ENCODE results near the gene FHOD3.
A peak's percentile ranks its signal among the peaks of the same experiment; 100 is the strongest.
"Not testable (repeated sequence)": the region's sequence is repeated elsewhere in the genome, so short reads cannot be mapped to it uniquely, and the experiment has no call there.

FHOD3 gene

DNA sequence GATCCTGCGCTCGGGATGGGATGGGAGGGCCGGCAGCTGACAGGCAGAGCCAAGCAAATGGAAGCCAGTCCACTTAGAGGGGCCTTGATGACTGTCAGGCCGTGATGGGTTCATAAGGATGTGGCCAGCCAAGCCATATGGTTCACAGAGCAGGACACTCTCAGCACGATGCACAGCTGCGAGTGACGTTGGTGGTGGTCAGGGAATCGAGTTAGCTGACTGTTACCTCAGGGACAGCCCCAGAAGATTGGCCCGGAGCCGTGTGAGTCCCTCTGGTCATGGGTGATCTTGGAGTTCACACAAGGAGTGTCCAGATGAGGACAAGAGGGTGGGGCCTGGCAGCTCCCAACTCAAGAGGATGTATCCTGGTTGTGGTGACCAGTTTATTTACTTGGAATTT, 461.1 kb downstream of the FHOD3 start:
- WGBS (ENCODE audit: extremely low coverage, insufficient coverage, low lambda C conversion rate), result no CpG with 5 or more reads among the region's 10 CpGs
- DNase-seq, result no peak

DNA sequence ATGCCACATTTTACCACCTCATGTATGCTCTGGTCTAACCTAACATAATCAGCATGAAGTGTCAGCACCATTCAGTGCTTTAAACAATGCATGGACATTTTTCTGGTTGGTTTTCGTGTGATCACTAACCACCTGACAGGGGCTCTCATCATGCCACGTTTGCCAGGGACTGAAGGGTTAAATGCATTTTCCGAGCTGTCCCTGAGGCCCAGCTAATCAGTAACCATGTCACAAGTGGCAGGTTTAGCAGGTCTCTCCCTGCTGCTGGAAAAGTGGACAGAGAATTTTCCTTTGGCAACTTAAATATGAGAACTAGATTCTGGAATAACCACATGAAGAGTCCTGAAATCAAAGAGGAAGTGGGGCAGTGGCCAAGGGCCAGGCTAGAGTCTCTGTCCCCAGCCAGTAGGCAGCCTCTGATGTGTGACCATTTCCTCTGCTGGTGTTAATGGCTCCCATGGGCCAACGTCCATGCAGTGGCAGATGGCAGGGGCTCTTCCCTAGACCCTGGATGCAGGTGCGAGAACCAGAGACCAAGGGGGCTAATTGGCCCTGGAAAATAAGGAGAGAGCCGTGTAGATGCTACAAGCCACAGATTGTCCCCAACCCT, 461.8 kb downstream of the FHOD3 start:
- Histone ChIP-seq H4K5ac (ENCODE audit: low read length) (no peak overlapping the region), H2BK120ac (ENCODE audit: low read depth, low read length) (no peak overlapping the region)
- no CpG with 5 or more reads among the region's 6 CpGs for WGBS (ENCODE audit: extremely low coverage, insufficient coverage, low lambda C conversion rate)

More for the DNA sequence above, 461.1 kb downstream of the FHOD3 start:
- Histone ChIP-seq H3K23ac (ENCODE audit: low read length) (no peak overlapping the region), H2AK5ac (ENCODE audit: low read length) (no peak overlapping the region), H3K4me1 (ENCODE audit: control insufficient read depth, low read depth, low read length) (no peaks in the 10 kb centered on the region), H4K5ac (ENCODE audit: low read length) (no peak overlapping the region), H2BK5ac (ENCODE audit: low read length) (no peak overlapping the region), H4K8ac (ENCODE audit: low read depth, low read length) (no peak overlapping the region), H3K79me1 (ENCODE audit: low read length) (no peaks in the 10 kb centered on the region), H3K27ac (ENCODE audit: low read depth, low read length) (no peak overlapping the region), H3K4me3 (ENCODE audit: low read length) (no peak overlapping the region), H2BK15ac (replicated peaks; ENCODE audit: low read depth) (no peak overlapping the region), H3K4me2 (ENCODE audit: low read length) (no peak overlapping the region), H3K4ac (ENCODE audit: low read depth, low read length) (no peak overlapping the region), H3K36me3 (ENCODE audit: control insufficient read depth, insufficient read depth, low read length) (no peaks in the 10 kb centered on the region), H3K18ac (ENCODE audit: low read length) (no peak overlapping the region), H3K79me2 (ENCODE audit: control insufficient read depth, insufficient read depth, low read length) (no peaks in the 10 kb centered on the region), H2BK120ac (ENCODE audit: low read depth, low read length) (no peak overlapping the region), H3K27me3 (ENCODE audit: insufficient read depth, low read length, poor library complexity) (no peaks in the 10 kb centered on the region), H3K56ac (ENCODE audit: low read length) (no peak overlapping the region), H3K9ac (ENCODE audit: low read length) (no peak overlapping the region)

DNA sequence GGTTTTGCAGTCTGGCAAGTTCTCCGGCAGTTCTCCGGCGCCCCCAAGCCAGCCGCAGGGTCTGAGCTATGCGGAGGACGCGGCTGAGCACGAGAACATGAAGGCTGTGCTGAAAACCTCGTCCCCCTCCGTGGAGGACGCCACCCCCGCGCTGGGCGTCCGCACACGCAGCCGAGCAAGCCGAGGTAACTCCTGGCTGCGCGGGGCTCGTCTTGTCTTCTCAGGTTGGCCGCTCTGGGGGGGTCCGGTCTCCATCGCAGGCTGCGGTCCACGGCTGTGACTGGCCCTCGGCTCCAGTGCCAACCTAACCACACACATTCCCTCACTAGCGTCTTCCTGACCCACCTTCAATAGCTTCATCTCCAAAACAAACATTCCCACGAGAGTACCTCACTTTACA, 463.1 kb downstream of the FHOD3 start:
- no peaks in the 10 kb centered on the region for H3K79me2 ChIP-seq (ENCODE audit: control insufficient read depth, insufficient read depth, low read length)
- DNase-seq, result no peak
- H3K23ac ChIP-seq (ENCODE audit: low read length), result no peak overlapping the region
- no peak overlapping the region for H4K5ac ChIP-seq (ENCODE audit: low read length)
- no peak overlapping the region for H4K8ac ChIP-seq (ENCODE audit: low read depth, low read length)
- no peaks in the 10 kb centered on the region for H3K27me3 ChIP-seq (ENCODE audit: insufficient read depth, low read length, poor library complexity)
- H3K27ac ChIP-seq (ENCODE audit: low read depth, low read length), result no peak overlapping the region
- no peak overlapping the region for H3K4ac ChIP-seq (ENCODE audit: low read depth, low read length)
- H2BK15ac ChIP-seq (replicated peaks; ENCODE audit: low read depth), result no peak overlapping the region
- no peak overlapping the region for H3K4me3 ChIP-seq (ENCODE audit: low read length)
- no peaks in the 10 kb centered on the region for H3K36me3 ChIP-seq (ENCODE audit: control insufficient read depth, insufficient read depth, low read length)
- H2AK5ac ChIP-seq (ENCODE audit: low read length), result no peak overlapping the region
- H2BK5ac ChIP-seq (ENCODE audit: low read length), result no peak overlapping the region
- no CpG with 5 or more reads among the region's 29 CpGs for WGBS (ENCODE audit: extremely low coverage, insufficient coverage, low lambda C conversion rate)
- H3K4me1 ChIP-seq (ENCODE audit: control insufficient read depth, low read depth, low read length), result no peaks in the 10 kb centered on the region
- H3K79me1 ChIP-seq (ENCODE audit: low read length), result no peaks in the 10 kb centered on the region
- no peak overlapping the region for H3K4me2 ChIP-seq (ENCODE audit: low read length)
- no peak overlapping the region for H3K18ac ChIP-seq (ENCODE audit: low read length)
- H3K56ac ChIP-seq (ENCODE audit: low read length), result no peak overlapping the region
- no peak overlapping the region for H3K9ac ChIP-seq (ENCODE audit: low read length)
- H2BK120ac ChIP-seq (ENCODE audit: low read depth, low read length), result no peak overlapping the region

More for the DNA sequence above, 461.8 kb downstream of the FHOD3 start:
- Histone ChIP-seq H3K4me1 (ENCODE audit: control insufficient read depth, low read depth, low read length) (no peaks in the 10 kb centered on the region), H3K79me2 (ENCODE audit: control insufficient read depth, insufficient read depth, low read length) (no peaks in the 10 kb centered on the region), H3K27ac (ENCODE audit: low read depth, low read length) (no peak overlapping the region), H3K27me3 (ENCODE audit: insufficient read depth, low read length, poor library complexity) (no peaks in the 10 kb centered on the region), H2BK15ac (replicated peaks; ENCODE audit: low read depth) (no peak overlapping the region), H3K4me3 (ENCODE audit: low read length) (no peak overlapping the region), H3K18ac (ENCODE audit: low read length) (no peak overlapping the region), H2AK5ac (ENCODE audit: low read length) (no peak overlapping the region), H3K4me2 (ENCODE audit: low read length) (no peak overlapping the region), H3K56ac (ENCODE audit: low read length) (no peak overlapping the region), H2BK5ac (ENCODE audit: low read length) (no peak overlapping the region), H3K23ac (ENCODE audit: low read length) (no peak overlapping the region), H3K79me1 (ENCODE audit: low read length) (no peaks in the 10 kb centered on the region), H3K4ac (ENCODE audit: low read depth, low read length) (no peak overlapping the region), H3K36me3 (ENCODE audit: control insufficient read depth, insufficient read depth, low read length) (no peaks in the 10 kb centered on the region), H3K9ac (ENCODE audit: low read length) (no peak overlapping the region), H4K8ac (ENCODE audit: low read depth, low read length) (no peak overlapping the region)
- no peak for DNase-seq

DNA sequence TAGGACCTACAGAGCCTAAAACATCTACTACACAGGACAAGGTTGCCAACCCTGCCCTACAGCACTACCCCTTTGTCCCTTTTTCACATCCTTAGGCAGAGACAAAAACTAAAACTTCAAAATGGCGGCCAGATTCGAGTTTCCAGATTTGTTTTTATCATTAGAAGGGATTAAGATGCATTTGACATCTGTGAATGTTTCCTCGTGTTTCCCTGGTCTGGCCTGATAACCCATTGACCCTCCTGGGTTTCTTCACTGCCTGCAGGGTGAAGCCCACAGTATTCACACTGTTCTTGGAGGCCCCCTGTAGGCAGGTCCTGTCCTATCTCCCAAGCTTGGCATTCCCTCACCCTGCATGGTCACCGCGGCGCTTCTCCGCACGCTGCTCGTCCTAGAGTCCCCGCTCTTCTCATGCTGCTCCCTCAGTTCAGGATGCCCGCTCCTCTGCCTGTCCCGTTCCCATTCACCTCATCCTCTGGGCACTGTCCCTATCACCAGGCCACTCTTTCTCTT, 463.7 kb downstream of the FHOD3 start:
- no peak overlapping the region for H4K5ac ChIP-seq (ENCODE audit: low read length)
- no peaks in the 10 kb centered on the region for H3K79me2 ChIP-seq (ENCODE audit: control insufficient read depth, insufficient read depth, low read length)
- H3K4me2 ChIP-seq (ENCODE audit: low read length), result no peak overlapping the region
- no peak overlapping the region for H3K27ac ChIP-seq (ENCODE audit: low read depth, low read length)
- H3K9ac ChIP-seq (ENCODE audit: low read length), result no peak overlapping the region
- H3K36me3 ChIP-seq (ENCODE audit: control insufficient read depth, insufficient read depth, low read length), result no peaks in the 10 kb centered on the region
- no CpG with 5 or more reads among the region's 12 CpGs for WGBS (ENCODE audit: extremely low coverage, insufficient coverage, low lambda C conversion rate)
- H3K27me3 ChIP-seq (ENCODE audit: insufficient read depth, low read length, poor library complexity), result no peaks in the 10 kb centered on the region
- no peak overlapping the region for H3K4ac ChIP-seq (ENCODE audit: low read depth, low read length)
- peak; percentile 40 for DNase-seq
- H2BK15ac ChIP-seq (replicated peaks; ENCODE audit: low read depth), result no peak overlapping the region
- no peak overlapping the region for H3K56ac ChIP-seq (ENCODE audit: low read length)
- no peak overlapping the region for H2BK120ac ChIP-seq (ENCODE audit: low read depth, low read length)
- no peaks in the 10 kb centered on the region for H3K79me1 ChIP-seq (ENCODE audit: low read length)
- H4K8ac ChIP-seq (ENCODE audit: low read depth, low read length), result no peak overlapping the region
- no peak overlapping the region for H3K18ac ChIP-seq (ENCODE audit: low read length)
- no peaks in the 10 kb centered on the region for H3K4me1 ChIP-seq (ENCODE audit: control insufficient read depth, low read depth, low read length)
- no peak overlapping the region for H2BK5ac ChIP-seq (ENCODE audit: low read length)
- H3K4me3 ChIP-seq (ENCODE audit: low read length), result no peak overlapping the region
- no peak overlapping the region for H3K23ac ChIP-seq (ENCODE audit: low read length)
- H2AK5ac ChIP-seq (ENCODE audit: low read length), result no peak overlapping the region

DNA sequence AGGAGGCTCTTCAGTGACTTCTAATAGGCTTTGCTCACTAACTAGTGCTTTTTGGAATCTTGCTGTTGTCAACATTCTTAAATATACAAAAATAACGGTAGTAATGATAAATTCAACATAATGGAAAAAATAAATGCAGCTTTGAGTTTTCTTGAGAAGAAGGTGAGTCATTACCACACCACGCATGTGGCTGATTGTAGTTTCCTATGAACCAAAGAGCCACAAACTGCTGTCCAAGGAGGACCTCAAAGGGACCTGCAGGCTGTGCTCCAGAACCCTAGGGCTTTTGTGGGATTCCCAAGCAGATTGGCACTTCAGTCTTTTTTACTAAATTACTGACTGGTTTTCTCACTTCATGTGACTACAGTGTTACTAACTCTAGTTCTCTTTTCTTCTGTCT, 464.6 kb downstream of the FHOD3 start:
- Histone ChIP-seq H3K23ac (ENCODE audit: low read length) (no peak overlapping the region), H3K27me3 (ENCODE audit: insufficient read depth, low read length, poor library complexity) (no peaks in the 10 kb centered on the region), H4K8ac (ENCODE audit: low read depth, low read length) (no peak overlapping the region), H3K27ac (ENCODE audit: low read depth, low read length) (no peak overlapping the region), H2BK15ac (replicated peaks; ENCODE audit: low read depth) (no peak overlapping the region), H3K36me3 (ENCODE audit: control insufficient read depth, insufficient read depth, low read length) (no peaks in the 10 kb centered on the region), H3K18ac (ENCODE audit: low read length) (no peak overlapping the region), H3K79me1 (ENCODE audit: low read length) (no peaks in the 10 kb centered on the region), H3K4ac (ENCODE audit: low read depth, low read length) (no peak overlapping the region), H2AK5ac (ENCODE audit: low read length) (no peak overlapping the region), H3K4me3 (ENCODE audit: low read length) (no peak overlapping the region), H2BK120ac (ENCODE audit: low read depth, low read length) (no peak overlapping the region), H2BK5ac (ENCODE audit: low read length) (no peak overlapping the region), H3K9ac (ENCODE audit: low read length) (no peak overlapping the region), H3K4me1 (ENCODE audit: control insufficient read depth, low read depth, low read length) (no peaks in the 10 kb centered on the region), H4K5ac (ENCODE audit: low read length) (no peak overlapping the region), H3K79me2 (ENCODE audit: control insufficient read depth, insufficient read depth, low read length) (no peaks in the 10 kb centered on the region), H3K56ac (ENCODE audit: low read length) (no peak overlapping the region), H3K4me2 (ENCODE audit: low read length) (no peak overlapping the region)
- DNase-seq, result no peak
- WGBS (ENCODE audit: extremely low coverage, insufficient coverage, low lambda C conversion rate), result no CpG with 5 or more reads among the region's 2 CpGs

DNA sequence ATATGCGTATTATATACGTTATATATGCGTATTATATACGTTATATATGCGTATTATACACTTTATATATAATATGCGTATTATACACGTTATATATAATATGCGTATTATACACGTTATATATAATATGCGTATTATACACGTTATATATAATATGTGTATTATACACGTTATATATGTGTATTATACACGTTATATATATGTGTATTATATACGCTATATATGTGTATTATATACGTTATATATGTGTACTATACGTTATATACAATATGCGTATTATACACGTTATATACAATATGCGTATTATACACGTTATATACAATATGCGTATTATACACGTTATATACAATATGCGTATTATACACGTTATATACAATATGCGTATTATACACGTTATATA, 465.5 kb downstream of the FHOD3 start:
- not testable (repeated sequence) for H3K36me3 ChIP-seq (ENCODE audit: control insufficient read depth, insufficient read depth, low read length); H3K4me3 ChIP-seq (ENCODE audit: low read length); H3K79me1 ChIP-seq (ENCODE audit: low read length); H2BK15ac ChIP-seq (replicated peaks; ENCODE audit: low read depth); H3K27me3 ChIP-seq (ENCODE audit: insufficient read depth, low read length, poor library complexity); H3K79me2 ChIP-seq (ENCODE audit: control insufficient read depth, insufficient read depth, low read length); H3K9ac ChIP-seq (ENCODE audit: low read length); H3K18ac ChIP-seq (ENCODE audit: low read length); H2BK120ac ChIP-seq (ENCODE audit: low read depth, low read length); H3K4me1 ChIP-seq (ENCODE audit: control insufficient read depth, low read depth, low read length); H3K23ac ChIP-seq (ENCODE audit: low read length); H2AK5ac ChIP-seq (ENCODE audit: low read length); H3K4ac ChIP-seq (ENCODE audit: low read depth, low read length); DNase-seq; H3K56ac ChIP-seq (ENCODE audit: low read length); H2BK5ac ChIP-seq (ENCODE audit: low read length); H4K5ac ChIP-seq (ENCODE audit: low read length); H3K27ac ChIP-seq (ENCODE audit: low read depth, low read length); H4K8ac ChIP-seq (ENCODE audit: low read depth, low read length); H3K4me2 ChIP-seq (ENCODE audit: low read length)
- 100% methylated on average over 9 of the region's 26 CpGs for WGBS (ENCODE audit: extremely low coverage, insufficient coverage, low lambda C conversion rate)
